ENCODE data around the gene LAMP1. TPM values are rescaled to one million over a fixed set of nuclear protein-coding genes. Genes with fewer than 3 reads are reported as not detected.

Gene LAMP1
- total RNA-seq, 1 donor from 2014 or later = 116 TPM

DNA sequence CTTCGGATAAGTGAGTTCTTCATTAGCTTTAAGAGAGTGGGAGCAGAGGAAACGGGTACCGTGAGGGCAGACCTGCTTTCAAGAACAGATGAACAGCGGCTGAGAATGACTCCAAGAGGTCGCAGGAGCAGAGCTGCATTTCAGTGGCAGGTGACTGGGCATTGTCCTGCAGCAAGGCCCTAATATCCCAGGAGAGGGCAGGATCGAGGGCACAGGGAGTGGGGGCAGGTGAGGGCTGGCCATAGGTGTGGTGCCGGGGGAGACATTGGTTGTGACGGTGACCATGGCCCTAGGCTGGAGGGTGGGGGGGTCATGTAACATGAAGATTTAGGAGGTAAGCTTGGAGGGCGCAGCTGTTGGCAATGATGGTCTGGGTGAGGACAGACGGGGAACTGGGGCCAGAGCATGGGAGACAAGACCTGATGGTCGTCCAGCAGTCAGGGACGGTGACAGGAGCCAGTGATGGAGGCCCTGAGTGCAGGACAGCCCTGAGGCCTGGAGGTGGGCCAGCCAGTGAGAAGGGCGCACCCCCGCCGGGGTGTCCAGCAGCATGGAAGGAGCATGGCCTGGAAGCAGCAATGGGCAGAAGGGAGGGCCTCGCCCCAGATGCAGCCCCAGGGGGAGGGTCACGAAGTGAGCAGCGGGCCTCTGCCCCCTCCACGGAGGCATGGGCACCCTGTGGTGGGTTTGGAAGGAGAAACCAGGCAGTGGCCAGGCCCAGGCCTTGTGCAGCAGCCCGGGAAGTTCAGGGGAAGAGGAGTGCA, 29.2 kb upstream of the LAMP1 start:
- peaks cover 12% of the 10 kb centered on the region for H3K36me3 Mint-ChIP-seq
- H3K4me1 Mint-ChIP-seq = no peaks in the 10 kb centered on the region
- DNase-seq (ENCODE audit: low spot score in 2 of 2, unreplicated experiment in 2 of 2) = no peak
- TF ChIP-seq, protein P1, sequence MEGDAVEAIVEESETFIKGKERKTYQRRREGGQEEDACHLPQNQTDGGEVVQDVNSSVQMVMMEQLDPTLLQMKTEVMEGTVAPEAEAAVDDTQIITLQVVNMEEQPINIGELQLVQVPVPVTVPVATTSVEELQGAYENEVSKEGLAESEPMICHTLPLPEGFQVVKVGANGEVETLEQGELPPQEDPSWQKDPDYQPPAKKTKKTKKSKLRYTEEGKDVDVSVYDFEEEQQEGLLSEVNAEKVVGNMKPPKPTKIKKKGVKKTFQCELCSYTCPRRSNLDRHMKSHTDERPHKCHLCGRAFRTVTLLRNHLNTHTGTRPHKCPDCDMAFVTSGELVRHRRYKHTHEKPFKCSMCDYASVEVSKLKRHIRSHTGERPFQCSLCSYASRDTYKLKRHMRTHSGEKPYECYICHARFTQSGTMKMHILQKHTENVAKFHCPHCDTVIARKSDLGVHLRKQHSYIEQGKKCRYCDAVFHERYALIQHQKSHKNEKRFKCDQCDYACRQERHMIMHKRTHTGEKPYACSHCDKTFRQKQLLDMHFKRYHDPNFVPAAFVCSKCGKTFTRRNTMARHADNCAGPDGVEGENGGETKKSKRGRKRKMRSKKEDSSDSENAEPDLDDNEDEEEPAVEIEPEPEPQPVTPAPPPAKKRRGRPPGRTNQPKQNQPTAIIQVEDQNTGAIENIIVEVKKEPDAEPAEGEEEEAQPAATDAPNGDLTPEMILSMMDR (IDR thresholded peaks at IDR 0.05; ENCODE audit: unreplicated experiment) = no peak
- no peaks in the 10 kb centered on the region for H3K9me3 Mint-ChIP-seq
- no peak overlapping the region for H3K27ac Mint-ChIP-seq
- no peak overlapping the region for H3K4me3 Mint-ChIP-seq
- H3K27me3 Mint-ChIP-seq (ENCODE audit: low read depth) = no peaks in the 10 kb centered on the region

DNA sequence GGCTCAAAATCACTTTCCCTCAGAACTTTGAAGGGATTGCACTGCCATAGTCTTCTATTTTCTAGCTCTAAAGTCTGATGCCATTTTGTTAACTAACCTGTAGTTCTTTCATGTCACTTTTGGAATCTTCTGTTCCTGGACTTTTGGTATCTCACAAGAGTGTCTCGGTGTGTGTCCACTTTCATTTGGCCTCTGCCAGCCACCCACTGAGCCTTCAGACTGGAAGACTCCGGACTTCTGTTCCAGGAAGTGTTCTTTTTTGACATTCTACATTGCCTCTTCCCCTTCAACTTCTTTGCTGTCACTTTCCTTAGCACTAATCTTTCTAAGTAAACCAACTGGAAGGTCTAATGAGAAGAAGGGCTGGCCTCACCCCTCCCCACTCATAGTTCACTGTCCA, 25.0 kb upstream of the LAMP1 start:
- H3K27ac Mint-ChIP-seq = no peak overlapping the region
- peaks cover 13% of the 10 kb centered on the region for H3K4me1 Mint-ChIP-seq
- no peak overlapping the region for H3K4me3 Mint-ChIP-seq

GRCh38 chr13:113272701-113273181, 24.3 kb upstream of the LAMP1 start:
- DNase-seq (ENCODE audit: low spot score in 2 of 2, unreplicated experiment in 2 of 2) = no peak
- Mint-ChIP-seq H3K4me1 (peaks cover 13% of the 10 kb centered on the region), H3K27ac (no peak overlapping the region), H3K36me3 (no peaks in the 10 kb centered on the region), H3K27me3 (ENCODE audit: low read depth) (no peaks in the 10 kb centered on the region), H3K4me3 (no peak overlapping the region), H3K9me3 (no peaks in the 10 kb centered on the region)
- TF ChIP-seq, protein P1 (IDR thresholded peaks at IDR 0.05; ENCODE audit: unreplicated experiment) = no peak

More for the DNA sequence above, 25.0 kb upstream of the LAMP1 start:
- Mint-ChIP-seq H3K27me3 (ENCODE audit: low read depth) (no peaks in the 10 kb centered on the region), H3K36me3 (peaks cover 3% of the 10 kb centered on the region), H3K9me3 (no peaks in the 10 kb centered on the region)
- DNase-seq (ENCODE audit: low spot score in 2 of 2, unreplicated experiment in 2 of 2) = no peak
- TF ChIP-seq, protein P1 (IDR thresholded peaks at IDR 0.05; ENCODE audit: unreplicated experiment) = no peak

GRCh38 chr13:113273321-113273720, 23.7 kb upstream of the LAMP1 start:
- Mint-ChIP-seq H3K4me1 (peaks cover 13% of the 10 kb centered on the region), H3K4me3 (no peak overlapping the region), H3K9me3 (no peaks in the 10 kb centered on the region), H3K27me3 (ENCODE audit: low read depth) (no peaks in the 10 kb centered on the region), H3K27ac (no peak overlapping the region), H3K36me3 (no peaks in the 10 kb centered on the region)
- DNase-seq (ENCODE audit: low spot score in 2 of 2, unreplicated experiment in 2 of 2) = no peak
- TF ChIP-seq, protein P1 (IDR thresholded peaks at IDR 0.05; ENCODE audit: unreplicated experiment) = no peak

GRCh38 chr13:113273851-113274590, 23.0 kb upstream of the LAMP1 start:
- peak overlapping the region; percentile 0 for H3K27ac Mint-ChIP-seq
- TF ChIP-seq, protein P1 (IDR thresholded peaks at IDR 0.05; ENCODE audit: unreplicated experiment) = no peak
- no peaks in the 10 kb centered on the region for H3K36me3 Mint-ChIP-seq
- DNase-seq (ENCODE audit: low spot score in 2 of 2, unreplicated experiment in 2 of 2) = no peak
- H3K27me3 Mint-ChIP-seq (ENCODE audit: low read depth) = no peaks in the 10 kb centered on the region
- peaks cover 13% of the 10 kb centered on the region for H3K4me1 Mint-ChIP-seq
- H3K4me3 Mint-ChIP-seq = no peak overlapping the region
- H3K9me3 Mint-ChIP-seq = peaks cover 7% of the 10 kb centered on the region

All from mesothelial cell of epicardium (in vitro differentiated cells).